CD4-positive, alpha-beta T cell treated with Interleukin-1 beta for 1 hour (primary cell): Measurements from ENCODE around the gene FAM185A.
A peak's percentile ranks its signal among the peaks of the same experiment; 100 is the strongest.
"Not testable (repeated sequence)": the region's sequence is repeated elsewhere in the genome, so short reads cannot be mapped to it uniquely, and the experiment has no call there.

ENCODE experiments used
- DNase-seq, 2 donors: peaks; one replicate each; pipeline ENCODE4 v3.0.0-alpha.2; 2020 to 2022

The FAM185A gene

DNA sequence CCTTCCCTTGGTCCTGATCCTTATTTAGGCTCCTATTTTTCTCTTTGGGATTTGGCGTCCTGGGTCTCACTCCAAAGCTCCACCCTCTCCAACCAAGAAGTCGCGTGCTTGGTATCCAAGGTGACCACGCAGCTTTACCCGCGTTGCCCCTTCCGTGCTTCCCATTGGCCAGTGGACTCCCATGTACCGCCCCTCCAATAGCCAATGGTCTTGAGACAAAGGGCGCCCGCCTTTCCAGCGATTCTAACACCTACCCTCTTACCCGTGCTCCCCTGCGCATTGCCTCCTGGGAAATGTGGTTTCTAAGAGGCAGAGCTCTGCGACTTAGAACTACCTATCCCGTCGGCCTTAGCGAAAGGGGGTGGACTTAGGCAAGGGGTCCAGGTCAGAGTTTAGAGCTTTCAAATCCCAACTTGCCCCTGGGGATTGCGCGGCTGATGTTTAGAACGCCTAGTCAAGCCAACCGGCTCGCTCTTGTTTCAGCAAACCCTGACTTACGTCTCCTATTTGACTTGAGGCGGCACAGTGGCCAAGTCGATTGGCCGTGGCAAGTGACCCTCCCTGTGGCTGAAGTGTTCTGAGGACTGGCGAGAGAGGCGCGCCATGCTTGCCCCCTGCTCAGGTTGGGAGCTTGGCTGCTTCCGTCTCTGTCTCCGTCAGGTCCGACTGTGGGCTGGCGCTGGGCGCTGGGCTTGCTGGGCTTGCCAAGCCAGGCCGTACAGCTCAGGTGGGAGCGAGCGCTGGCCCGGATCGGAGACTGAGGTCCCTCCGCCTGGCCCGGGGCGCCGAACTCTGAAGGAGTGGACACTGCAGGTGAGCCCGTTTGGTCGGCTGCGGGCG is at the start of gene FAM185A:
Gene FAM185A, plus strand, starts transcription at position 395 of the 840 bp plus-strand sequence. Its CDS starts 209 bp downstream, at position 604.
- DNase-seq = peak; percentile 97

DNA sequence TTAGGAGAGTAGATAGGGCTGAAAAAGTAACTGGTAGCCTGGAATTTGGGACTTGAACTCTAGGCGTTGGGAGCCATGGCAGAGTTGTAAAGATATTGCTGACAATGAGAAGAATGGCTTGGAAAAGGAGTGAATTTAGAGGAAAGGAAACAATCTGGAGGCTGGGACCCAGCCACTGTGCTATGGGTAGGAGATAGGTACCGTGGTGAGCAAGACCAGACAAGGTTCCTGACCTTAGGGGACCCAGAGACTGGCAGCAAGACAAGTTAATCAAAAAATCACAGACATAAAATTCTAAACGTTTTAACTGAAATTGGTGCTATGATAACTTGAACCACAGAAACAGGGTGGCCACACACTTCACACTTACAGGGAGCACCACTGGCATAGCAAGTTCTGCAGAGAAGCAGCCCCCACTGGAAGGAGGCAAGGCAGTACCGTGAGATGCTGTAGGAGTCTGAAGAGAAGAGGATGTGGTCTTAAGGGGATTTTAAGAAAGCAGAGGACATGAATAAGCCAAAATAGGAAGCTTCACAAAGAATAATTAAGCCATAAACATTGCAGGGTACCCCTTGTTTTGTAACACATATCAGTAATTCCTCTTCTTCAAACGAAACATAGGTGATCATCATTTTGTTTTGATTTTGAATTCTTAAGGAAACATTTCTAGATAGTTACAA is 35.6 kb upstream of the FAM185A start:
- peak in 1 of 2 donors; percentile 9 for DNase-seq

DNA sequence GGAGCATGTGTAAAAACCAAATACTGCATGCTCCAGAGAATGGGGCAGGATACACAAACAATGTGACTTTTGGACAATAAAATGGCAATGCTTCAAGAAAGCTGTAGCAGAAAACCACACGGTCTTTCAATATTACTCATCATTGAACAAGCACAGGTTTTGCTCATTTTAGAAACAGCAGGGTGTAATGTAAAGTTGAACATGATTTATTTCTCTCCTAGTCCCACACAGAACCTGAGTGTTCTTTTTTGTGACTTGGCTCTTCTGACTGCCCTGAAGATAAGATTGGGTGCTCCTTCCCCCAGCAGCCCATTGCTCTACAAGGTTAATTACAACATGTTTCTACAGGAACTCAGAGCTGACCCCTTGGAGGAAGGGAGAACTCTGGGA is 35.1 kb upstream of the FAM185A start:
- DNase-seq = not testable (repeated sequence)

DNA sequence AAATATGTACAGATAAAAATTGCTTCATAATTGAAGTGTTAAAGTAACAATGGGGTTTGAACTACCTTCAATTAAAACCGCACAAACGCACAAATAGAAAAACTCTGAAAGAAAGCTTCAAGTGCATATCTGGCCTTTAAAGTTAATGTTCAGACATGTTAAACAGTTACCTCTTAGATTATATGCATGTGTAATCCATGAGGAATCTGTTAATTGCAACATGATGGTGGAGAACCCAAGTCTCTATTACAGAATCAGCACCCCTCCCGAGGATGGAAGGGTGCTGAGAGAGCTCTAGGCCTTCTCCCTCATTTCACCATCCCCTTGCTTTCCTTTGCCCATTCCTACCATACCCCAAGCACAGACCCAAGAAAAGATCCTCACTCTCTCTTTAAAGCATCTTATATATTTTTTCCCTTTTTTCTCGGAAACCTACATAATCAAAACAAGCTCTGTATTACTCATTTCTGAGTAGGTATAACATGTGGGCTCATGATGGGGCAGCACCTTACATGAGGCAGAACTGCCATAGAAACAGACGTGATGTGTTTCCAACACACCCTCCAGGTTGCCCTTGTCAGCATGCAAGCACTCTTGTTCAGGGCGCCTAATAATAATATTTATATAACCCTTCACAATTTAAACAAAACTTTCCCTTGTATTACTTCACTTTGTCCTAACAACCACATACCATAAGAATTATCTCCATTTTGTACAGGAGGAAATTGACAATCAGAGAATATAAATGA is 33.9 kb upstream of the FAM185A start:
- DNase-seq = not testable (repeated sequence)

DNA sequence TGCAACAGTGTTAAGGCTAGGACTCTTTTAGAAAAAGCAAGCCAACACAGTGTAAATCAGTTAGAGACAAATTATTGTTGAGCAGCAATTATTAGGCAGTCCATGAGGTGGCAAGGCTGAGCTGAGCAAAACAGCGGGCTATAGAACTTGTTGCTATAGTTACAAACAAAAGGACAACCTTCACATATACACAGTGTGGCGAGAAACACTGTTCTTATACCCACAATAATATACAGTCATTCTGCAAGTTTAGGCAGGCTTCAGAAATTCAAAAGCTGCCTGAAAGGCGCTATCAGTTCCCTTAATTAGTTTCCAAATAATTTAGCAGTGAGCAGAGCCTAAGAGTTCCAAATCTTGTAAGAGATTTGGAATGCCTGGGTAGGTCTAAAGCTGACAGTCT is 33.1 kb upstream of the FAM185A start:
- peak in 1 of 2 donors; percentile 25 for DNase-seq

DNA sequence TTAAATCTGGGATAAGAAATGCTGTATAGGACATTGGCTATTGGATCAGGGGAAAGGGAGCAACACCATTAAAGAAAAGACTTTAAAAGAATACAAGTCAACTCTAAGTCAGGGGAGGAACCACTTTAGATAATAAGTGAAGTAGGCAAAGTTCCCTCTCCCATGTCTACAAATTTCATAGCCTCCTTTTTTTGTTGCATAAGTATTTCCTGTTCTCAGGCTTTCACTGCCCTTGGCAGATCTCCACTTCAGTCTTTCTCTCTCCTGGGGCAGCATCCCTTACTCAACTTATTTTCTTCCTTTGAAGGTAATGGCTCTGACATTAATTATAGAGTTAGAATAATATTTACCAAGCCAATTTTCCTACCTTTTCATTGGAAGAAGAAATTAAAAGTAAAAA is 30.3 kb upstream of the FAM185A start:
- DNase-seq = not testable (repeated sequence)

DNA sequence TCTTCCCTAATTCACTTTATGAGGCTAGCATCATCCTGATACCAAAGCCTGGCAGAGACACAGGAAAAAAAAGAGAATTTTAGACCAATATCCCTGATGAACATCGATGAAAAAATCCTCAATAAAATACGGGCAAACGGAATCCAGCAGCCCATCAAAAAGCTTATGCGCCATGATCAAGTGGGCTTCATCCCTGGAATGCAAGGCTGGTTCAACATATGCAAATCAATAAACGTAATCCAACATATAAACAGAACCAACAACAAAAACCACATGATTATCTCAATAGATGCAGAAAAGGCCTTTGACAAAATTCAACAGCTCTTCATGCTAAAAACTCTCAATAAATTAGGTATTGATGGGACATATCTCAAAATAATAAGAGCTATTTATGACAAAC is 22.6 kb upstream of the FAM185A start:
- DNase-seq = not testable (repeated sequence)

DNA sequence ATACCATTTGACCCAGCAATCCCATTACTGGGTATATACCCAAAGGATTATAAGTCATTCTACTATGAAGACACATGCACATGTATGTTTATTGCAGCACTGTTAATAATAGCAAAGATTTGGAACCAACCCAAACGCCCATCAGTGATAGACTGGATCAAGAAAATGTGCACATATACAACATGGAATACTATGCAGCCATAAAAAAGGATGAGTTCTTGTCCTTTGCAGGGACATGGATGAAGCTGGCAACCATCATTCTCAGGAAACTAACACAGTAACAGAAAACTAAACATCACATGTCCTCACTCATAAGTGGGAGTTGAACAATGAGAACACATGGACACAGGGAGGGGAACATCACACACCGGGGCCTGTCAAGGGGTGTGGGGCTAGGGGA is 19.1 kb upstream of the FAM185A start:
- not testable (repeated sequence) for DNase-seq

DNA sequence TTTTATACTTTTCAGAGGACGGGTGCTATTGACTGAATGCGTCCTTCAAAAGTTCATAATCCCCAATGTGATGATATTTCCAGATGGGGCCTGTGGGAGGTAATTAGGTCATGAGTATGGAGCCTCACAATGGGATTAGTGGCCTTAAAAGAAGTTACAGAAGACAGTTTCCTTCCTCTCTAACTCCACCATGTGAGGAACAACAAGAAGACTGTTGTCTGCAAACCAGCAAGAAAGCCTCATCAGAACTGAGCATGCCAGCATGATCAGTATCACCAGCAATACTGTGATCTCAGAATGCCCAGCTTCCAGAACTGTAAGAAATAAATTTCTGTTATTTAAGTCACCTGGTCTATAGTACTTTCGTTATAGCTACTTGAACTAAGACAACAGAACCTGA is 18.4 kb upstream of the FAM185A start:
- DNase-seq = not testable (repeated sequence)

DNA sequence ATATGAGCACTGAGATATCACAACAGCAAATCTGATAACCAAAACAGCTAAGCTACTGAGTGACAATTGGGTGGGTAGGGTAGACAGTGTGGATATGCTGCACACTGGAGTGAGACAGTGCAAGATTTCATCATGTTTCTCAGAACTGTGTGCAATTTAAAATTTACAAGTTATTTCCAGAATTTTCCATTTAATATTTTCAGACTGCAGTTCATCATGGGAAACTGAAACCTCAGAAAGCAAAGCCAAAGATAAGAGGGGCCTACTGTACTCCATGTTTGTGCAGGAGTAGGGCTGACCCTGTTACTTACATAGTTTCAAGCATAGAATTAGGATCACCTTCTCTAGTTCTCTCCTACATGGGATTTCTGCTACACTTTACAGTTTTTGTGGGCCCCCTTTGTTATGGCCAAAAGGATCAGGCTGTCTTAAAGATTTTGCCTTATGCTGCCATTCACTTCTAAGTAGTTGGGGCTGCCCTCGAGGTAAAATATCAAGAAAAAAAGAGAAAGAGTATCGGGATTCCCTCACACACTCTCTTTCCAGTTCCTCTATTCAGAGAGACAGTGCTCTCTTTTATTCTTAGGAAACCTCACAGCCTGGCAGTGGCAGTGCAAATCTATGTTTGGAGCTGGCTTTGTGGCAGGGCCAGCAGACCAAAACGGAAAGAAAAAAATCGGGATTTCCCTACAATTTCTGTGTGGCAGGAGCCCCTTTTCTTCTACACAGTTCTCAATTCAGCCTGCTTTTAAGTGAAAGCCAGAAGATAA is 6.6 kb upstream of the FAM185A start:
- DNase-seq = not testable (repeated sequence)

DNA sequence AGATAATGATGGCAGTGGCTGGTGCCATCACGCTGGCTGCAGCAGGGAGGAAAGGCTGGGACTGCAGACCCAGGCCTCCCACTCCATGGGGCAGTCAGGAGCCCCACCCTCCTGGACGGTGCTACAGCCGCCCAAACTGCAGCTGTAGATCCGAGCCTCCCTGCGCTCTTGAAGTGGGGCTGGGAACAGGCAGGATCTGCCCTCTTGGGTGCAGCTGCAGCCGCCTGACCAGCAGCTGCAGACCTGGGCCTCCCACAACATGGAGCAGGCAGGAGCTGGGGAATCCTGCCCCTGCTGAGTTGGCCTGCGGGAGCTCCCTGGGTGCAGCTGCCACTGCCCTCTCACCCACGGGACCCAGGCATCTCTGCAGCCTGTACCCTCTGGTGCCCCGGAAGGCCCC is 4.9 kb upstream of the FAM185A start:
- DNase-seq = not testable (repeated sequence)

DNA sequence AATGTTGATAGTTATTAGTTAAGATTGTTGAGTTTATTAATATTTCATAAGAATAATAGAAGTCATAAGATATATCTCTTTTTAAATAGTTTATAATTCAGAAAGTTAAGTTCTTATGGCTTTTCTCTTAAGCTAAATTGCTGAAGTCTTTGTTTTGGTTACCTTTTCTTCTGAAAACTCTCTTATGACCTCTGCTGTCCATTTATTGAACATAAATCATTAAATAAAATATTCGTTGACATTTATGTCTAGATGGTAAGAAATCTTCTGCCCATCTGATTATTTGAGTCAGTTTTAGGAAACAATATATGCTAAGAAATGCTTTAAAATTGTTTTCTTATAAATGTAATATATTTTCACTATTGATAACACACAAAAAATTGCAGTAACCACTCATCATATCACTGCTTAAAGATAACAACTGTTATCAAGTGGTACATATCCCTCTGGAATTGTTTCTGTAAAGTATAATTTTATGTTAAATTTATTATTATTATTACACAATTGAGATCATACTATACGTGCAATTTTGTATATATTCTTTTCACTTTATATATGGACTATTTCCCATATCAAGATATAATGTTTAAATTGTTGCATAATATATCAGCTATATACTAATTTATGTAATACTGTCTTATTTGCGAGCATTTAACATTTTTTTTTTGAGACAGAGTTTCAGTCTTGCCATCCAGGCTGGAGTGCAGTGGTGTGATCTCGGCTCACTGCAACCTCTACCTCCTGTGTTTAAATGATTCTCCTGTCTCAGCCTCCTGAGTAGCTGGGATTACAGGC is 3.1 kb upstream of the FAM185A start:
- peak in 1 of 2 donors; percentile 8 for DNase-seq

DNA sequence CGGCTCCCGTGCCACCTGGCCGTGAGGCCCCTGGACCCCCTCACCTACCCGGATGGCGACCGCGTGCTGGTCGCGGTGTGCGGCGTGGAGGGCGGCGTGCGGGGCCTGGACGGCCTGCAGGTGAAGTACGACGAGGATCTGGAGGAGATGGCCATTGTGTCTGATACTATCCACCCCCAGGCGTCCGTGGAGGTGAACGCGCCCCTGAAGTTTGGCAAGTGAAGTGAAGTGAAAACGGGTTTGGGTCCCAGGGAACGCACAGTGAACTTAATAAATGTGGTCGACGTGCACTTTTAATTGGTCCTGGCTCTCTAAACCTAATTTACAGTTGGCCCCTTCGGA is 617 bp downstream of the FAM185A start:
- not testable (repeated sequence) for DNase-seq

DNA sequence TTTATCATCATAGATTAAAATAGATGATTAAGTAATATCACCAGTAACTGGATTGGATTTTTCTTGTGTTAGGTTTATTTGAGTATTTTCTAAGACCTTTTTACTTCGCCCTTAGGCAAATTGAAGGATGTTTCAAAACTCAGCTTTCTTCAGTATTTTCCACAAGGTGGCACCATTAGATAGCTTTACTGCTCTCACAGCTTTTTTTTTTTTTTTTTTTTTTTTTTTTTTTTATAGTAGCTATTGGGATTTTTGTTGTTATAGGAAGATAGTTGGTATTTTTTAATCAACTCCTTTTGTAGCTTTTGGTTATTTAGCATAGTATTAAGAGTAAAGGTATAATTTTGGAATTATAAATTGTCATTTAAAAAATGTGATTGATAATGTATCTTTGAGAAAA is 9.4 kb downstream of the FAM185A start:
- DNase-seq = peak in 1 of 2 donors; percentile 27

DNA sequence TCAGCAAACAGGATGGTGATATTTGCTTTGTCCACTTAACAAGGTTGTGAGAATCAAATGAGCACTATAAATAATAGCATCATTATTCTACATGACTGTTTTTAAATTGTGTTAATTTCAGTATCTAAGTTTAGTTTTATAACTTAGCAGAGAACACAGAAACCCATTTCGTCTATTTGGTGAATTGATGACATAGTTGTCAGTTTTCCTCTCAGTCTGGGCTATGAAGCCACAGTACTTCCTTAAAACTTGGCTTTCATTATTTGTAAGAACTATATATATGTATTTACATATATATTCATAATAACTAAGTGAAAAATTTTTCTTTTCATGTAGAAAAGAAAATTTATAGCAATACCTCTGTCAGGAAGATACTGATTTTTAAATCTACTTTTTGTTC is 11.1 kb downstream of the FAM185A start:
- not testable (repeated sequence) for DNase-seq

DNA sequence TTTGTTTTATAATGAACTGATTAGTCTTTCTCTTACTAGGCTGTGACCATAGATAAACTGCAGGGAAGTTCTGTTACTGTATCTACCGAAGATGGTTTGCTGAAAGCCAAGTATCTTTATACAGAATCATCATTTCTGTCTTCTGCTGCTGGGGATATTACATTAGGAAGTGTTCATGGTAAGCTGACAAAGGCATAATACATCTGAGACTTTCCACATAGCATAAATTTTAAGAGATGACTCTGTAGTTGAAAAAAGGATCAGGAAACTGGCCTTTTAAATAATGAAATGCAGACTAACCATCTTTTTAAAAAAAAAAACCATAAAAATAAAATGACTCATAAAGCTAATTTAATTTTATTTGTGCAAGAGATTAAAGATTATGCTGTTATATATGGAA is 12.4 kb downstream of the FAM185A start:
- DNase-seq = not testable (repeated sequence)

DNA sequence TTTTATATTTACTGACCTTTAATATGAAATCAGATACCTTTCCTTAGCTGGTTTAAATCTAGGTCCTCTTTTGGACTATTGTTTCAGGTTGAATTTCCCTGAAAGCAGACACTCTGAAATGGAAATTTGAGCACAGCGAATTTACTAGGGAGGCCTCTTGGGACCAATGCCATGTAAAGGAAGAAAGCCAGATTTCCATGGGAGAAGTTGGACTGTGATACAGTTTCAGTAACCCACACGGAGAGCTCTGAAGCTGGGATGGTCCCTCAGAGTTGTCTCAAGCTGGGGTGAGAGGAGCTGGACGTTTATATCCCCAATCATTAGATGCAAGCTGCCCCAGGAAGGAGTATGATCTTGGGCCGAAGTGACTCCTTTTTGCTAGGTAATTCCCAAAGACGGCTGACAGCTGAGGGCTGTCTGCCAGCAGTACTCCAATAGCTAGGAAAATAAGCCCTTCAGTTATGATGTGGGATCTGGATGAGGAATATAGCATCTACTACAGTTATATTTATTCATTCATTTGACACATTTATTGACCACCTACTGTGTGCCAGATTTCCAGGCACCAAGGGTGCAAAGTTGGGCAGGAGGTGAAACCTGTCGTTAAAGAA is 14.6 kb downstream of the FAM185A start:
- not testable (repeated sequence) for DNase-seq

DNA sequence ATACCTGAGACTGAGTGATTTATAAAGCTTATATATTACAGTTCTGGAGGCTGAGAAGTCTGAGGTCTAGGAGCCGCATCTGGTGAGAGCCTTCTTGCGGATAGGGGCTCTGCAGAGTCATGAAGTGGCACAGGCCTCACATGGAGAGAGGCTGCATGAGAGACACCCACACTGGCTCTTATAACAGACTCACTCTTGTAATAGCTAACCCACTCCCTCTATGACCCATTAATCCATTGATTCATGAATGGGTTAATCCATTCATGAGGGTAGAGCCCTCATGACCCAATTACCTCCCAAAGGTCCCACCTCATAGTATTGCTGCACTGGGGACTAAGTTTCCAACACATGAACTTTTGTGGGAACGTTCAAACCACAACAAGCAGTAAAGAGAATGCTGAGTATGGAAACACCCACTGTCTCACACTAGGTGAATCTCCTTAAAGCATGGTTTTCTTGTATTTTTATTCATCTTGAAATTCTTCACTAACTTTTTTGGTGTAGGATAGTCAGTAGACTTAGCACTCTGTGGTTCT is 20.9 kb downstream of the FAM185A start:
- DNase-seq = not testable (repeated sequence)

DNA sequence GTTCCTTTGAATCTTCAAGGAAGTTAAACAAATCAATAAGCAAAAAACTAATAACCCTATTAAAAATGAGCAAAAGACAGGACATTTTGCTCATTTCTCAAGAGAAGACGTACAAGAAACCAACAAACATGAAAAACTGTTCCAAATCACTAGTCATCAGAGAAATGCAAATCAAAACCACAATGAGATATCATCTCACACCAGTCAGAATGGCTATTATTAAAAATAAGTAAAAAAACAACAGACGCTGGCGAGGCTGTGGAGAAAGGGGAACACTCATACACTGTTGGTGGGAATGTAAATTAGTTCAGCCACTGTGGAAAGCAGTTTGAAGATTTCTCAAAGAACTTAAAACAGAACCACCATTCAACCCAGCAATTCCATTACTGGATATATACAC is 21.7 kb downstream of the FAM185A start:
- not testable (repeated sequence) for DNase-seq

DNA sequence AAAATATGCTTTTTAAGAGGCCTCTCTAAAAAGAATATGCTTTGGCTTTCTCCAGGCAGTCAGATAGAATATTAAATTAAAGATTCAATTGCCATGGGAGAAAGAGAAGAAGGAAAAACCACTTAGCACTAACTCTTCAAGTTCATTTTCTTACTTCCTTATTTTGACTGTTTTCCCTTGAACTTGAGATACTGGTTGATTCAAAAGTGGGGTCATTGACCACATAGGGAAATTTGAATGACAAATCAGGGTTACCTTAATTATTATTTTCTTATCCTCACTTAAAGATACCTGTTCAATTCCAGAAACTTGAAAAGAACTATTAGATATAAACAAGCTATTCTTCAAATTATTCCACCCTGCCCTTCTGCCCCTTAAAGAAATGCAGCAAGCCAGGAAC is 27.4 kb downstream of the FAM185A start:
- DNase-seq = not testable (repeated sequence)

DNA sequence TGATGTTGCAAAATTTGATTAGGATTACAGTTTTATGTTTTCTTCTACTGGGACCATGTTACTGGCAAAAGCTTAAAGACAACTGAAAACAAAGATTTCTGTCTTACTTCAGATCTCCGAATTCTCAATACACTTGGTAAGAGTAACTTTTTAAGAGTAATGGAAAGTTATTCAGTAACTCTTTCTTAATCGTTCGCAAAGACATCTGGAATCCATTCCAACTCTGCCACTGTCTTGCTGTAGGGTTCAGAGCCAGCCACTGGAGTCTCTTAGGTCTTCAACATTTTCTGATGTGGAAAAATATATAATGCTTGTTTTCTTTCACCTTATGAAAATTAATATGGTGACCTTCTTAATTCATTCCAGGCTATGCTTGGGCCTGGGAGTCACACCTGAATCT is 29.9 kb downstream of the FAM185A start:
- not testable (repeated sequence) for DNase-seq
